OCI-LY3 (cell line): ENCODE results near the gene VRK3.

Experiments used
- H2AFZ ChIP-seq: fragments of 200-600, 300-600 bp; shearing (Covaris generic); 2 replicates; pipeline ENCODE4 v1.6.0; 2014; ENCODE audit warnings: antibody characterized with exemption, low read depth, low read length
- H3K27ac ChIP-seq: fragments of 200-600, 300-600 bp; sonication (generic); 2 replicates; pipeline ENCODE4 v1.5.1; 2014; ENCODE audit warnings: mild to moderate bottlenecking, low read length, moderate library complexity, mixed read lengths
- H3K27me3 ChIP-seq: fragments of 200-600, 300-600 bp; sonication (generic); 2 replicates; pipeline ENCODE4 v1.6.1; 2014; ENCODE audit warnings: low read depth, low read length, mixed read lengths
- H3K36me3 ChIP-seq: fragments of 200-600, 300-600 bp; sonication (generic); replicated peaks from 2 replicates; pipeline ENCODE3; 2014; ENCODE audit warnings: low read depth, low read length, mixed read lengths
- H3K4me1 ChIP-seq: fragments of 300-600, 200-600 bp; sonication (generic); 2 replicates; pipeline ENCODE4 v1.6.1; 2014; ENCODE audit warnings: low read length, mixed read lengths
- H3K4me2 ChIP-seq: fragments of 200-600, 300-600 bp; sonication (generic); 2 replicates; pipeline ENCODE4 v1.6.1; 2014; ENCODE audit warnings: low read length, mixed read lengths
- H3K4me3 ChIP-seq: fragments of 300-600, 200-600 bp; sonication (generic); 2 replicates; pipeline ENCODE4 v1.5.1; 2014; ENCODE audit warnings: antibody characterized with exemption, mild to moderate bottlenecking, low read length, moderate library complexity
- H3K79me2 ChIP-seq: fragments of 300-600, 200-600 bp; shearing (Covaris generic); 2 replicates; pipeline ENCODE4 v1.6.1; 2014; ENCODE audit warnings: mild to moderate bottlenecking, low read length, mixed read lengths
- H3K9ac ChIP-seq: fragments of 300-600, 200-600 bp; shearing (Covaris generic); 2 replicates; pipeline ENCODE4 v1.6.0; 2014; ENCODE audit warnings: mild to moderate bottlenecking, low read length, moderate library complexity
- H3K9me3 ChIP-seq: fragments of 200-600, 300-600 bp; shearing (Covaris generic); 2 replicates; pipeline ENCODE4 v1.6.1; 2014; ENCODE audit warnings: low read length, mixed read lengths; ENCODE audit not compliant: insufficient read depth
- H4K20me1 ChIP-seq: fragments of 200-600, 300-600 bp; sonication (generic); 2 replicates; pipeline ENCODE4 v1.6.1; 2016; ENCODE audit warnings: low read length, mixed read lengths; ENCODE audit not compliant: insufficient read depth
- CTCF ChIP-seq: fragments of 200-600, 300-600 bp; sonication (generic); IDR thresholded peaks from 2 replicates; pipeline ENCODE4 v1.5.1; 2014; ENCODE audit warnings: antibody characterized with exemption, low read length, low read depth
- EZH2phosphoT487 ChIP-seq: fragments of 200-600 bp; shearing (Covaris generic); IDR thresholded peaks from 2 replicates; pipeline ENCODE4 v1.6.1; 2018; ENCODE audit warnings: antibody characterized with exemption, mixed run types, low read depth

Gene VRK3

GRCh38 chr19:49940482-49940791 lies 84.7 kb downstream of the VRK3 start:
- H3K36me3 ChIP-seq = no peaks in the 10 kb centered on the region
- H3K27me3 ChIP-seq = peaks cover 12% of the 10 kb centered on the region; the same call in 1 of the 2 replicates
- H3K4me3 ChIP-seq = no peak overlapping the region
- no peak overlapping the region for H3K27ac ChIP-seq
- no peaks in the 10 kb centered on the region for H3K9me3 ChIP-seq
- no peak overlapping the region for H3K4me2 ChIP-seq
- no peak overlapping the region for H3K9ac ChIP-seq
- peaks cover 17% of the 10 kb centered on the region for H4K20me1 ChIP-seq
- no peaks in the 10 kb centered on the region for H3K79me2 ChIP-seq
- H2AFZ ChIP-seq = no peak overlapping the region
- TF ChIP-seq CTCF (no peak), EZH2phosphoT487 (no peak)
- H3K4me1 ChIP-seq = peaks cover 13% of the 10 kb centered on the region

- H4K20me1 ChIP-seq = peaks cover 18% of the 10 kb centered on the region
- no peak overlapping the region for H2AFZ ChIP-seq
- H3K27ac ChIP-seq = no peak overlapping the region
- no peak overlapping the region for H3K9ac ChIP-seq
- no peaks in the 10 kb centered on the region for H3K79me2 ChIP-seq
- peaks cover 12% of the 10 kb centered on the region; the same call in 1 of the 2 replicates for H3K27me3 ChIP-seq
- peaks cover 8% of the 10 kb centered on the region for H3K4me1 ChIP-seq
- H3K4me3 ChIP-seq = no peak overlapping the region
- TF ChIP-seq CTCF = peak; percentile 46
- TF ChIP-seq EZH2phosphoT487 = no peak
- no peaks in the 10 kb centered on the region for H3K9me3 ChIP-seq
- H3K36me3 ChIP-seq = no peaks in the 10 kb centered on the region
- H3K4me2 ChIP-seq = no peak overlapping the region
Measured at GRCh38 chr19:49939721-49940481, 85.3 kb downstream of the VRK3 start.

- Histone ChIP-seq H3K4me3 (no peak overlapping the region), H3K36me3 (peaks cover 3% of the 10 kb centered on the region), H3K27me3 (peaks cover 12% of the 10 kb centered on the region; the same call in 1 of the 2 replicates), H4K20me1 (peaks cover 26% of the 10 kb centered on the region), H3K9ac (no peak overlapping the region), H2AFZ (no peak overlapping the region), H3K4me1 (0 out of 2 replicates have a peak, but pooled peaks cover 3% of the 10 kb centered on the region), H3K9me3 (no peaks in the 10 kb centered on the region), H3K27ac (no peak overlapping the region), H3K79me2 (no peaks in the 10 kb centered on the region; the same call in 1 of the 2 replicates), H3K4me2 (no peak overlapping the region)
- no peak for TF ChIP-seq EZH2phosphoT487
Measured at GRCh38 chr19:49938662-49939061, 86.5 kb downstream of the VRK3 start.

DNA sequence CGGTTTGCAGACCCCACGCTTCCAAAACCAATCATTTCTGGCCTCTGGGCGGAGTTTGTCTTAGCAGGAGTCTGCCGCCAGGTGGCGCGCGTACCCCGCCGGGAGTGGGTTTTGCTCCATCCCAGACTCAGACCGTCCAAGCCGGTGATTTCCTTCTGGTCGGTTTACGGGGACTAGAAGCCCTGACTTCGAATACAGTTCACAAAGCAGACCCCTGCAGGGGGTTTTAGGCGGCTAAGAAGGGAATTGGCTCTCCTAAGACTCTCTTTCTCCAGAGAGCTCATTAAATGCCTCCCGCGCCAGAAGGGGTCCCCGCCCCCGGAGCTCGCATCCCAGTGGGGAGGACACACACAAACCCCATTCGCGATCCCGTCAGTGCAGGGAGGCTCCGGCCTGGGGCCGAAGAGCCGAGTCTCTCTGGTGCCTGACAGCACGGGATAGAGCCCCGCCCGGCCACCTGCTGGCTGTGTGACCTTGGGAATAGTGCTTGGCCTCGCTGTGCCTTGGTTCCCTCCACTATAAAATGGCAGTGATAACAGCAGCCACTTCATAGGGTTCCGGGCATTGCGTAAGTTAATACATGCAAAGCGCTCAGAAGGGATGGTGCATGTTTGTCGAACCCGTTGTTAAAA lies 87.3 kb downstream of the VRK3 start:
- Histone ChIP-seq H3K27ac (no peak overlapping the region), H3K27me3 (peaks cover 4% of the 10 kb centered on the region; the same call in 1 of the 2 replicates), H3K9ac (no peak overlapping the region), H4K20me1 (peaks cover 34% of the 10 kb centered on the region), H2AFZ (no peak overlapping the region), H3K79me2 (peaks cover 8% of the 10 kb centered on the region), H3K4me2 (peak overlapping the region; percentile 35), H3K4me1 (peaks cover 10% of the 10 kb centered on the region), H3K36me3 (peaks cover 10% of the 10 kb centered on the region), H3K9me3 (no peaks in the 10 kb centered on the region), H3K4me3 (no peak overlapping the region)
- no peak for TF ChIP-seq EZH2phosphoT487
- TF ChIP-seq CTCF = peak; percentile 97
